Endothelial cell of umbilical vein (primary cell): ENCODE data around the gene NR3C2. TPM values are rescaled to one million over a fixed set of nuclear protein-coding genes. Genes with fewer than 3 reads are reported as not detected.

Experiments
- BruUV-seq: library from RNA; stranded (reverse); fragments of 400-500 nt; replicated peaks from 2 replicates; lab custom pipeline; 2021; lab: Mats Ljungman, UMichigan
- CTCF ChIA-PET: fragments of 300-600, 350-600 bp; sonication (Branson Sonifier 250); formaldehyde crosslinking; loops from one replicate; lab custom pipeline; 2021; ENCODE audit warnings: antibody characterized with exemption, inconsistent platforms; lab: Charles Lee
- POLR2A ChIA-PET: fragments of 300-600, 350-600 bp; sonication (Branson Sonifier 250); formaldehyde crosslinking; loops from one replicate; lab custom pipeline; 2021; ENCODE audit warnings: antibody characterized with exemption, inconsistent platforms; lab: Charles Lee
- DNase-seq: peaks from one replicate; pipeline ENCODE4 v3.0.0-alpha.2; 2011; ENCODE audit warnings: low read depth, low spot score
- FAIRE-seq: peaks from 2 replicates; lab custom pipeline; 2011; peaks lifted over from hg19 to GRCh38; lab: Jason Lieb, UNC
- H2AFZ ChIP-seq: 2 replicates; pipeline ENCODE4 v1.6.0; 2012; ENCODE audit warnings: low read depth, low read length, control low read depth, inconsistent platforms
- H3K27ac ChIP-seq: 2 replicates; pipeline ENCODE4 v1.5.1; 2011; ENCODE audit warnings: low read depth, mild to moderate bottlenecking, control low read depth, low read length, moderate library complexity; ENCODE audit not compliant: insufficient read depth
- H3K27me3 ChIP-seq, 2 experiments: 2 replicates each; pipeline versions ENCODE4 v1.6.0 to v1.6.1; 2011; ENCODE audit warnings: low read length in 2 of 2, mixed read lengths in 1 of 2; ENCODE audit not compliant: control insufficient read depth in 2 of 2, insufficient read depth in 2 of 2
- H3K36me3 ChIP-seq, 2 experiments: 2 replicates in 1 of 2; 3 replicates in 1 of 2; pipeline ENCODE4 v1.5.1; 2011; ENCODE audit warnings: low read length in 2 of 2, mild to moderate bottlenecking in 1 of 2, moderate library complexity in 1 of 2; ENCODE audit not compliant: control insufficient read depth in 2 of 2, insufficient read depth in 2 of 2; ENCODE audit errors: extremely low read depth in 1 of 2
- H3K4me1 ChIP-seq: 3 replicates; pipeline ENCODE4 v1.5.1; 2011; ENCODE audit warnings: mild to moderate bottlenecking, low read length; ENCODE audit not compliant: control insufficient read depth, insufficient read depth; ENCODE audit errors: extremely low read depth
- H3K4me2 ChIP-seq: 2 replicates; pipeline ENCODE4 v1.6.1; 2011; ENCODE audit warnings: low read length, control low read depth, mixed read lengths; ENCODE audit not compliant: insufficient read depth
- H3K4me3 ChIP-seq, 3 experiments: fragments of 200-600 bp in 1 of 3; sonication (generic), shearing (Covaris generic) in 1 of 3; replicated peaks in 1 of 3; 2 replicates each; pipeline ENCODE4 v1.5.1; 2011 to 2016; ENCODE audit warnings: control low read depth in 3 of 3, low read length in 3 of 3, mild to moderate bottlenecking in 2 of 3, inconsistent platforms in 1 of 3, low read depth in 1 of 3, moderate library complexity in 1 of 3; ENCODE audit not compliant: insufficient read depth in 1 of 3
- H3K79me2 ChIP-seq: 2 replicates; pipeline ENCODE4 v1.6.0; 2012; ENCODE audit warnings: low read length, inconsistent platforms; ENCODE audit not compliant: control insufficient read depth, insufficient read depth
- H3K9ac ChIP-seq: replicated peaks from 2 replicates; pipeline ENCODE3; 2011; ENCODE audit warnings: low read length, control low read depth; ENCODE audit not compliant: insufficient read depth; ENCODE audit errors: extremely low read depth
- H3K9me1 ChIP-seq: replicated peaks from 3 replicates; pipeline ENCODE4 v1.6.0; 2011; ENCODE audit warnings: mild to moderate bottlenecking, low read length; ENCODE audit not compliant: control insufficient read depth, insufficient read depth; ENCODE audit errors: extremely low read depth
- H3K9me3 ChIP-seq: replicated peaks from 2 replicates; pipeline ENCODE4 v1.5.1; 2012; ENCODE audit warnings: low read length, inconsistent platforms; ENCODE audit not compliant: control insufficient read depth, insufficient read depth
- H4K20me1 ChIP-seq: replicated peaks from 2 replicates; pipeline ENCODE3; 2011; ENCODE audit warnings: mild to moderate bottlenecking, low read length; ENCODE audit not compliant: control insufficient read depth, insufficient read depth; ENCODE audit errors: extremely low read depth
- CTCF ChIP-seq, 2 donors: IDR thresholded peaks; 1 replicate in 1 of 2; 2 replicates in 1 of 2; pipeline ENCODE4 v1.5.1; 2011; ENCODE audit warnings: low read length in 2 of 2, mild to moderate bottlenecking in 2 of 2, moderate library complexity in 2 of 2, control low read depth in 1 of 2, inconsistent platforms in 1 of 2, low read depth in 1 of 2; ENCODE audit not compliant: insufficient read depth in 1 of 2; ENCODE audit errors: extremely low read depth in 1 of 2
- EZH2 ChIP-seq: IDR thresholded peaks from 2 replicates; pipeline ENCODE4 v1.6.1; 2012; ENCODE audit warnings: borderline replicate concordance, low read depth, mild to moderate bottlenecking, moderate library complexity, low read length, inconsistent platforms; ENCODE audit not compliant: severe bottlenecking
- FOS ChIP-seq: IDR thresholded peaks from 2 replicates; pipeline ENCODE4 v1.6.1; 2011; ENCODE audit warnings: mild to moderate bottlenecking, low read length, moderate library complexity, borderline replicate concordance; ENCODE audit not compliant: insufficient read depth
- GATA2 ChIP-seq: IDR thresholded peaks from 2 replicates; pipeline ENCODE4 v1.7.0; 2011; ENCODE audit warnings: low read depth, mild to moderate bottlenecking, moderate library complexity, mixed read lengths, low read length; ENCODE audit not compliant: insufficient read length, insufficient read depth
- JUN ChIP-seq: IDR thresholded peaks from 2 replicates; pipeline ENCODE4 v1.6.1; 2011; ENCODE audit warnings: borderline replicate concordance, low read depth; ENCODE audit not compliant: insufficient read length, insufficient read depth
- MAX ChIP-seq: IDR thresholded peaks from 2 replicates; pipeline ENCODE4 v1.6.1; 2011; ENCODE audit not compliant: insufficient read depth, insufficient read length
- MYC ChIP-seq: IDR thresholded peaks from one replicate; pipeline ENCODE4 v1.6.1; 2011; ENCODE audit warnings: mild to moderate bottlenecking, low read depth, low read length
- POLR2A ChIP-seq: IDR thresholded peaks from 2 replicates; pipeline ENCODE4 v1.6.1; 2012; ENCODE audit warnings: low read depth, mild to moderate bottlenecking, control low read depth, low read length
- POLR2AphosphoS5 ChIP-seq: IDR thresholded peaks from 2 replicates; pipeline ENCODE4 v1.6.1; 2012; ENCODE audit warnings: low read depth, mild to moderate bottlenecking, control low read depth, low read length, moderate library complexity; ENCODE audit not compliant: insufficient read depth
- dilution Hi-C: fragments of 300-500 bp; cut with MboI; formaldehyde crosslinking; loops from one replicate; pipeline ENCODE4 v1.15.0; 2019; ENCODE audit warnings: low sequenced_read_pairs; ENCODE audit not compliant: extremely low pct_ligation_motif_present
- intact Hi-C: fragments of 100-400 bp; cut with micrococcal nuclease; formaldehyde crosslinking; loops from one replicate; pipeline ENCODE4 v1.10.0; 2022
- polyA plus RNA-seq, 4 experiments: library from polyadenylated mRNA; depleted of rRNA in 3 of 4; stranded (reverse) in 3 of 4; unstranded in 1 of 4; fragments of >200 nt; gene quantifications; 2 replicates each; pipeline versions ENCODE4 v1.2.1 to v1.2.3, GENCODE V29; 2011 to 2012; ENCODE audit warnings: missing spikeins in 1 of 4
- total RNA-seq: library from RNA; stranded (reverse); gene quantifications from 2 replicates; pipeline ENCODE4 v1.2.3, GENCODE V29; 2021

Gene NR3C2
- total and polyA plus RNA-seq, 2 donors (not counting 3 experiments of a cell fraction or from before 2014, with no cell fraction given), result 4.8 to 16.4 TPM

- TF ChIP-seq JUN (no peak), POLR2A (no peak), MYC (no peak), MAX (no peak), FOS (no peak), CTCF (IDR thresholded peaks at IDR 0.05; ENCODE audit: extremely low read depth in 1 of 2, insufficient read depth in 1 of 2, low read depth in 1 of 2, low read length in 2 of 2) (no peak), POLR2AphosphoS5 (no peak), EZH2 (no peak), GATA2 (no peak)
Measured at GRCh38 chr4:148359769-148360168, 82.4 kb downstream of the NR3C2 start.

More at GRCh38 chr4:148359769-148360168, 82.4 kb downstream of the NR3C2 start:
- intact Hi-C loops, result loop anchor here (10.0 kb wide), 2 partner anchors 375 to 475 kb away; no protein-coding TSS in a partner anchor
- H3K9me3 ChIP-seq, result no peaks in the 10 kb centered on the region
- H3K4me1 ChIP-seq, result peaks cover 26% of the 10 kb centered on the region
- no peaks in the 10 kb centered on the region for H3K9me1 ChIP-seq
- H2AFZ ChIP-seq, result peak overlapping the region; percentile 60
- CTCF ChIA-PET, result no interaction called here
- POLR2A ChIA-PET, result no interaction called here
- no peak for FAIRE-seq
- H3K4me2 ChIP-seq, result peak overlapping the region; percentile 83
- no peak overlapping the region for H3K27ac ChIP-seq
- H3K4me3 ChIP-seq, result no peak overlapping the region
- no peaks in the 10 kb centered on the region for H3K27me3 ChIP-seq
- no peaks in the 10 kb centered on the region for H4K20me1 ChIP-seq
- H3K9ac ChIP-seq, result peak overlapping the region; percentile 21
- dilution Hi-C loops, result no loop called here
- peak; percentile 39 for DNase-seq
- BruUV-seq, result no TSS peak
- H3K79me2 ChIP-seq, result peaks cover 2% of the 10 kb centered on the region
- H3K36me3 ChIP-seq, result no peaks in the 10 kb centered on the region
